ENCODE results near the gene PRKACA.

PRKACA gene

GRCh38 chr19:14042659-14043608 lies 74.6 kb downstream of the PRKACA start:
- DNase-seq = peak; percentile 52
